ENCODE data around the gene BZW2. TPM values are rescaled to one million over a fixed set of nuclear protein-coding genes. Genes with fewer than 3 reads are reported as not detected.

The BZW2 gene
- total and polyA plus RNA-seq, 2 of the 13 experiments (the other 11 are each of a cell fraction or from before 2014, with no cell fraction given), result 21.8 to 95.2 TPM

GRCh38 chr7:16644636-16645592, 1.1 kb upstream of the BZW2 start (continued):
- TF ChIP-seq ZNF619 (CRISPR knock-in tag; IDR thresholded peaks at IDR 0.05) (no peak), ASH2L (IDR thresholded peaks at IDR 0.05; ENCODE audit: insufficient read length, low read depth, low read length) (no peak), U2AF2 (IDR thresholded peaks at IDR 0.05; ENCODE audit: low read depth, low read length) (no peak), AGO1 (IDR thresholded peaks at IDR 0.05; ENCODE audit: low read depth, low read length, poor library complexity, severe bottlenecking) (no peak), ZFP37 (CRISPR knock-in tag; IDR thresholded peaks at IDR 0.05; ENCODE audit: borderline replicate concordance) (0 out of 2 replicates have a peak, but pooled peaks have one; percentile 7), ZBTB39 (CRISPR knock-in tag; IDR thresholded peaks at IDR 0.05) (no peak), NFRKB (IDR thresholded peaks at IDR 0.05) (no peak), E2F2 (CRISPR knock-in tag; IDR thresholded peaks at IDR 0.05; ENCODE audit: borderline replicate concordance) (no peak), TRAFD1 (CRISPR knock-in tag; IDR thresholded peaks at IDR 0.05; ENCODE audit: borderline replicate concordance) (no peak), PHF20 (CRISPR knock-in tag; IDR thresholded peaks at IDR 0.05) (0 out of 2 replicates have a peak, but pooled peaks have one; percentile 10), RNF2 (conservative IDR thresholded peaks at IDR 0.05; ENCODE audit: low read depth) (no peak), ZNF550 (CRISPR knock-in tag; IDR thresholded peaks at IDR 0.05; ENCODE audit: borderline replicate concordance) (no peak), MIER3 (CRISPR knock-in tag; IDR thresholded peaks at IDR 0.05; ENCODE audit: borderline replicate concordance) (no peak), PTBP1 (IDR thresholded peaks at IDR 0.05; ENCODE audit: low read depth, low read length, poor library complexity, severe bottlenecking) (no peak), ZNF570 (CRISPR knock-in tag; IDR thresholded peaks at IDR 0.05; ENCODE audit: borderline replicate concordance) (no peak), TCF7L2 (IDR thresholded peaks at IDR 0.05; ENCODE audit: low read depth, low read length) (no peak), ZBTB20 (CRISPR knock-in tag; IDR thresholded peaks at IDR 0.05; ENCODE audit: borderline replicate concordance, low read depth) (no peak), SP4 (CRISPR knock-in tag; IDR thresholded peaks at IDR 0.05) (no peak), STAT5B (CRISPR knock-in tag; IDR thresholded peaks at IDR 0.05) (no peak), ESRRA (CRISPR knock-in tag; IDR thresholded peaks at IDR 0.05; ENCODE audit: low read depth) (no peak), ZNF10 (CRISPR knock-in tag; IDR thresholded peaks at IDR 0.05; ENCODE audit: borderline replicate concordance, low read depth) (no peak), GATAD1 (CRISPR knock-in tag; IDR thresholded peaks at IDR 0.05) (no peak), ZBTB7B (CRISPR knock-in tag; IDR thresholded peaks at IDR 0.05) (peak; percentile 79; the same call in 1 of the 2 replicates), ZNF225 (CRISPR knock-in tag; IDR thresholded peaks at IDR 0.05) (no peak), HNRNPH1 (optimal IDR thresholded peaks at IDR 0.05; ENCODE audit: low read depth, low read length) (no peak), TP53 (CRISPR knock-in tag; conservative IDR thresholded peaks at IDR 0.05) (no peak)
